ENCODE results near the gene S100A13.

GRCh38 chr1:153573351-153573750, 54.0 kb downstream of the S100A13 start:
- TF ChIP-seq CTCF (IDR thresholded peaks at IDR 0.05): no peak
- TF ChIP-seq POLR2A (IDR thresholded peaks at IDR 0.05): no peak
